HCT116 (cell line): ENCODE data around the gene CHD1L. TPM values are rescaled to one million over a fixed set of nuclear protein-coding genes. Genes with fewer than 3 reads are reported as not detected.

Source experiments
- ATAC-seq: fragments of 200-7000 bp; cut with Tn5 transposase; 2 replicates; pipeline ENCODE4 v1.9.1; 2020; ENCODE audit warnings: mild to moderate bottlenecking, moderate library complexity
- BruUV-seq: library from RNA; stranded (reverse); fragments of 400-500 nt; replicated peaks from 2 replicates; lab custom pipeline; 2021; lab: Mats Ljungman, UMichigan
- CTCF ChIA-PET: fragments of 300-600 bp; sonication (Branson Sonifier 250); formaldehyde crosslinking; loops from one replicate; lab custom pipeline; 2021; ENCODE audit warnings: antibody characterized with exemption; lab: Charles Lee
- POLR2A ChIA-PET: fragments of 300-600, 350-600 bp; sonication (Branson Sonifier 250); formaldehyde crosslinking; loops from one replicate; lab custom pipeline; 2021; ENCODE audit warnings: antibody characterized with exemption; lab: Charles Lee
- RAD21 ChIA-PET, 2 experiments: fragments of 300-600 bp; sonication (Branson Sonifier 250); formaldehyde crosslinking; loops; one replicate each; lab custom pipeline; 2023; ENCODE audit warnings: low total read pairs in 2 of 2; ENCODE audit not compliant: uncharacterized antibody in 2 of 2, unreplicated experiment in 2 of 2, low non-redundant PET in 1 of 2; lab: Charles Lee
- DNase-seq: peaks from one replicate; pipeline ENCODE4 v3.0.0-alpha.2; 2010; ENCODE audit warnings: low read depth, low spot score
- H2AFZ ChIP-seq: fragments of 200-600 bp; shearing (Covaris generic), sonication (generic); 2 replicates; pipeline ENCODE4 v1.6.1; 2017; ENCODE audit warnings: low read depth, mixed run types, mixed read lengths, antibody characterized with exemption, low read length; ENCODE audit not compliant: poor library complexity, severe bottlenecking
- H3K27ac ChIP-seq: 2 replicates; pipeline ENCODE4 v1.5.1; 2012; ENCODE audit warnings: low read depth, low read length
- H3K27me3 ChIP-seq: fragments of 200-600 bp; sonication (generic); 2 replicates; pipeline ENCODE4 v1.6.1; 2016; ENCODE audit warnings: mixed run types, low read length, mixed read lengths; ENCODE audit not compliant: insufficient read depth
- H3K36me3 ChIP-seq, 2 experiments: fragments of 200-500 bp in 1 of 2; fragments of 200-600 bp in 1 of 2; sonication (Bioruptor generic) in 1 of 2; sonication (generic) in 1 of 2; 2 replicates each; pipeline versions ENCODE4 v1.5.1 to v1.6.1; 2014 to 2016; ENCODE audit warnings: low read length in 2 of 2, inconsistent platforms in 1 of 2, mixed read lengths in 1 of 2, mixed run types in 1 of 2; ENCODE audit not compliant: insufficient read depth in 2 of 2, control insufficient read depth in 1 of 2
- H3K4me1 ChIP-seq, 2 experiments: fragments of 200-600 bp in 1 of 2; sonication (generic) in 1 of 2; 2 replicates each; pipeline versions ENCODE4 v1.5.1 to v1.6.1; 2012 to 2017; ENCODE audit warnings: low read length in 2 of 2, inconsistent platforms in 1 of 2, mild to moderate bottlenecking in 1 of 2, mixed read lengths in 1 of 2, mixed run types in 1 of 2, moderate library complexity in 1 of 2; ENCODE audit not compliant: insufficient read depth in 2 of 2, control insufficient read depth in 1 of 2
- H3K4me2 ChIP-seq: fragments of 200-600 bp; sonication (generic); 2 replicates; pipeline ENCODE4 v1.6.1; 2017; ENCODE audit warnings: mixed run types, low read length, mixed read lengths
- H3K4me3 ChIP-seq, 2 experiments: fragments of 200-600 bp in 1 of 2; sonication (generic) in 1 of 2; replicated peaks in 1 of 2; 2 replicates each; pipeline ENCODE4 v1.5.1; 2011 to 2016; ENCODE audit warnings: low read length in 2 of 2, control low read depth in 1 of 2, low read depth in 1 of 2, mild to moderate bottlenecking in 1 of 2, mixed read lengths in 1 of 2, mixed run types in 1 of 2
- H3K79me2 ChIP-seq: fragments of 200-600 bp; sonication (generic); 2 replicates; pipeline ENCODE4 v1.6.1; 2017; ENCODE audit warnings: mild to moderate bottlenecking, mixed run types, low read length, moderate library complexity, mixed read lengths; ENCODE audit not compliant: insufficient read depth
- H3K9ac ChIP-seq: fragments of 200-600 bp; sonication (generic); 2 replicates; pipeline ENCODE4 v1.6.1; 2016; ENCODE audit warnings: low read length, mixed read lengths
- H3K9me2 ChIP-seq: fragments of 200-600 bp; sonication (generic), shearing (Covaris generic); 2 replicates; pipeline ENCODE4 v1.6.1; 2017; ENCODE audit warnings: mixed run types, mild to moderate bottlenecking, moderate library complexity; ENCODE audit not compliant: insufficient read depth
- H3K9me3 ChIP-seq, 2 experiments: fragments of 200-500 bp in 1 of 2; fragments of 200-600 bp in 1 of 2; sonication (Bioruptor generic) in 1 of 2; sonication (generic) in 1 of 2; 2 replicates each; pipeline ENCODE4 v1.6.1; 2014 to 2017; ENCODE audit warnings: low read length in 2 of 2, mixed read lengths in 2 of 2, inconsistent platforms in 1 of 2, low read depth in 1 of 2, mild to moderate bottlenecking in 1 of 2, mixed run types in 1 of 2, moderate library complexity in 1 of 2; ENCODE audit not compliant: control insufficient read depth in 1 of 2, insufficient read depth in 1 of 2
- H4K20me1 ChIP-seq: fragments of 200-600 bp; sonication (generic), shearing (Covaris generic); 2 replicates; pipeline ENCODE4 v1.6.1; 2017; ENCODE audit warnings: mixed run types, mild to moderate bottlenecking, moderate library complexity; ENCODE audit not compliant: insufficient read depth
- ATF3 ChIP-seq: IDR thresholded peaks from 2 replicates; pipeline ENCODE4 v1.6.1; 2012
- CBX3 ChIP-seq: IDR thresholded peaks from 2 replicates; pipeline ENCODE4 v1.6.1; 2012; ENCODE audit warnings: low read depth
- CEBPB ChIP-seq: IDR thresholded peaks from 2 replicates; pipeline ENCODE4 v1.6.1; 2012; ENCODE audit warnings: low read depth
- CTCF ChIP-seq, 3 experiments: fragments of 200-600 bp in 1 of 3; sonication (generic) in 1 of 3; IDR thresholded peaks in 2 of 3; conservative IDR thresholded peaks in 1 of 3; 2 replicates each; pipeline ENCODE4 v1.5.1; 2012 to 2017; ENCODE audit warnings: low read depth in 2 of 3, low read length in 2 of 3, antibody characterized with exemption in 1 of 3, borderline replicate concordance in 1 of 3, control low read depth in 1 of 3, mild to moderate bottlenecking in 1 of 3, mixed read lengths in 1 of 3, mixed run types in 1 of 3, moderate library complexity in 1 of 3; ENCODE audit not compliant: insufficient read depth in 1 of 3
- EGR1 ChIP-seq: IDR thresholded peaks from 2 replicates; pipeline ENCODE4 v1.6.1; 2012; ENCODE audit warnings: low read depth
- ELF1 ChIP-seq: IDR thresholded peaks from 2 replicates; pipeline ENCODE4 v1.6.1; 2012; ENCODE audit warnings: low read depth, borderline replicate concordance
- FOSL1 ChIP-seq: IDR thresholded peaks from 2 replicates; pipeline ENCODE4 v1.6.1; 2012; ENCODE audit warnings: low read depth
- JUND ChIP-seq: IDR thresholded peaks from 2 replicates; pipeline ENCODE4 v1.6.1; 2012
- MAX ChIP-seq: IDR thresholded peaks from 2 replicates; pipeline ENCODE4 v1.6.1; 2012
- POLR2A ChIP-seq: IDR thresholded peaks from 2 replicates; pipeline ENCODE4 v1.7.0; 2011; ENCODE audit warnings: borderline replicate concordance; ENCODE audit not compliant: insufficient read depth, insufficient read length; ENCODE audit errors: extremely low read depth
- POLR2AphosphoS5 ChIP-seq: IDR thresholded peaks from 2 replicates; pipeline ENCODE4 v1.6.1; 2011; ENCODE audit warnings: mild to moderate bottlenecking, low read depth, low read length, moderate library complexity
- SIN3A ChIP-seq: IDR thresholded peaks from 2 replicates; pipeline ENCODE4 v1.6.1; 2012; ENCODE audit warnings: low read depth
- YY1 ChIP-seq: IDR thresholded peaks from 2 replicates; pipeline ENCODE4 v1.6.1; 2011; ENCODE audit warnings: low read length, low read depth, moderate library complexity, mild to moderate bottlenecking; ENCODE audit not compliant: insufficient replicate concordance; ENCODE audit errors: extremely low read depth
- ZFX ChIP-seq: fragments of 450-650 bp; IDR thresholded peaks from 2 replicates; pipeline ENCODE4 v1.6.1; 2017
- ZNF274 ChIP-seq: fragments of 200-500 bp; sonication (Bioruptor generic); IDR thresholded peaks from 2 replicates; pipeline ENCODE4 v1.6.1; 2014; ENCODE audit warnings: mild to moderate bottlenecking, low read depth, low read length, inconsistent platforms
- intact Hi-C: fragments of 100-400 bp; cut with micrococcal nuclease; formaldehyde crosslinking; loops from 2 replicates; pipeline ENCODE4 v1.10.0; 2022
- total RNA-seq: library from RNA; stranded (reverse); gene quantifications from one replicate; pipeline ENCODE4 v1.2.1, GENCODE V29; 2021; ENCODE audit not compliant: unreplicated experiment

The CHD1L gene
- total RNA-seq, 1 experiment from 2014 or later = 52.0 TPM

- ChIA-PET CTCF (no interaction called here), RAD21 (no interaction called here), POLR2A (no interaction called here)
- BruUV-seq = no TSS peak
- Histone ChIP-seq H3K4me1 (no peaks in the 10 kb centered on the region), H3K36me3 (peaks cover 48 to 83% of the 10 kb centered on the region in 2 experiments), H3K27ac (no peak overlapping the region), H3K9me3 (no peaks in the 10 kb centered on the region; a peak in 1 of 4 replicates), H3K9ac (no peak overlapping the region), H3K9me2 (no peaks in the 10 kb centered on the region), H3K27me3 (no peaks in the 10 kb centered on the region), H3K4me2 (no peak overlapping the region), H3K4me3 (no peak overlapping the region), H3K79me2 (no peaks in the 10 kb centered on the region), H2AFZ (no peak overlapping the region), H4K20me1 (no peaks in the 10 kb centered on the region)
- intact Hi-C loops = no loop called here
- TF ChIP-seq CEBPB = no peak
- TF ChIP-seq CBX3 = no peak
- no peak for TF ChIP-seq FOSL1
- TF ChIP-seq POLR2A = no peak
- no peak for TF ChIP-seq ZNF274
- TF ChIP-seq YY1 = no peak
- TF ChIP-seq POLR2AphosphoS5 = no peak
- TF ChIP-seq MAX = no peak
- no peak for TF ChIP-seq EGR1
- TF ChIP-seq ZFX = no peak
- no peak for TF ChIP-seq SIN3A
- no peak for TF ChIP-seq JUND
- no peak for TF ChIP-seq ELF1
- TF ChIP-seq ATF3 = no peak
- TF ChIP-seq CTCF (IDR thresholded peaks at IDR 0.05 in 2 of 3, conservative IDR thresholded peaks at IDR 0.05 in 1 of 3; ENCODE audit: borderline replicate concordance in 1 of 3, insufficient read depth in 1 of 3, low read depth in 2 of 3, low read length in 2 of 3) = no peak
- ATAC-seq = no peak
- no peak for DNase-seq
Measured at GRCh38 chr1:147292631-147293251, 50.3 kb downstream of the CHD1L start.
